ENCODE data around the gene ZNF280D.

- TF ChIP-seq CTCF (IDR thresholded peaks at IDR 0.05) (no peak), POLR2A (IDR thresholded peaks at IDR 0.05) (no peak)
Measured at GRCh38 chr15:56781666-56782065, 48.4 kb upstream of the ZNF280D start.
